Right lobe of liver (tissue), 4 donors: ENCODE measurements around the gene PDPR.
"Not testable (repeated sequence)": the region's sequence is repeated elsewhere in the genome, so short reads cannot be mapped to it uniquely, and the experiment has no call there.

Experiments used
- POLR2A ChIP-seq: fragments of 450-650 bp; IDR thresholded peaks from one replicate; pipeline ENCODE4 v1.6.1; 2017; ENCODE audit warnings: antibody characterized with exemption, mild to moderate bottlenecking
- TF ChIP-seq, protein P1 (sequence below), 4 donors: fragments of 200-600 bp in 3 of 4; fragments of 450-650 bp in 1 of 4; IDR thresholded peaks; one replicate each; pipeline versions ENCODE4 v1.5.1 to v1.8.0; 2016 to 2022; ENCODE audit warnings: antibody characterized with exemption in 4 of 4, mild to moderate bottlenecking in 2 of 4
- donor health status: DM: no; HTN: no; CAD: no.
- donor health status: DM: no; HTN: no; CAD: no.
- donor health status: DM: no; HTN: yes; CAD: no.

GRCh38 chr16:70173916-70174315 lies 59.8 kb downstream of the PDPR start:
- TF ChIP-seq, protein P1, sequence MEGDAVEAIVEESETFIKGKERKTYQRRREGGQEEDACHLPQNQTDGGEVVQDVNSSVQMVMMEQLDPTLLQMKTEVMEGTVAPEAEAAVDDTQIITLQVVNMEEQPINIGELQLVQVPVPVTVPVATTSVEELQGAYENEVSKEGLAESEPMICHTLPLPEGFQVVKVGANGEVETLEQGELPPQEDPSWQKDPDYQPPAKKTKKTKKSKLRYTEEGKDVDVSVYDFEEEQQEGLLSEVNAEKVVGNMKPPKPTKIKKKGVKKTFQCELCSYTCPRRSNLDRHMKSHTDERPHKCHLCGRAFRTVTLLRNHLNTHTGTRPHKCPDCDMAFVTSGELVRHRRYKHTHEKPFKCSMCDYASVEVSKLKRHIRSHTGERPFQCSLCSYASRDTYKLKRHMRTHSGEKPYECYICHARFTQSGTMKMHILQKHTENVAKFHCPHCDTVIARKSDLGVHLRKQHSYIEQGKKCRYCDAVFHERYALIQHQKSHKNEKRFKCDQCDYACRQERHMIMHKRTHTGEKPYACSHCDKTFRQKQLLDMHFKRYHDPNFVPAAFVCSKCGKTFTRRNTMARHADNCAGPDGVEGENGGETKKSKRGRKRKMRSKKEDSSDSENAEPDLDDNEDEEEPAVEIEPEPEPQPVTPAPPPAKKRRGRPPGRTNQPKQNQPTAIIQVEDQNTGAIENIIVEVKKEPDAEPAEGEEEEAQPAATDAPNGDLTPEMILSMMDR (IDR thresholded peaks at IDR 0.05): not testable (repeated sequence)
- not testable (repeated sequence) for TF ChIP-seq POLR2A
